A549 (cell line): Measurements from ENCODE around the gene ELL.

Experiments used
- CBX8 ChIP-seq: fragments of 200-600 bp; sonication (generic); IDR thresholded peaks from 2 replicates; pipeline ENCODE4 v1.6.1; 2016
- EHMT2 ChIP-seq: fragments of 200-600 bp; sonication (generic); IDR thresholded peaks from 2 replicates; pipeline ENCODE4 v1.6.1; 2016; ENCODE audit warnings: antibody characterized with exemption, low read depth, mild to moderate bottlenecking, moderate library complexity
- EP300 ChIP-seq, 2 experiments: fragments of >200 bp; sonication (Bioruptor Twin); formaldehyde crosslinking; IDR thresholded peaks; 2 replicates in 1 of 2; 3 replicates in 1 of 2; pipeline ENCODE4 v1.6.1; 2016 to 2017
- HDAC2 ChIP-seq: fragments of 200-600 bp; sonication (generic); IDR thresholded peaks from 2 replicates; pipeline ENCODE4 v1.6.1; 2016
- POLR2A ChIP-seq: IDR thresholded peaks from 2 replicates; pipeline ENCODE4 v1.6.1; 2012; ENCODE audit warnings: mild to moderate bottlenecking, low read length
- RAD21 ChIP-seq, 2 experiments: fragments of >200 bp in 1 of 2; sonication (Bioruptor Twin) in 1 of 2; formaldehyde crosslinking in 1 of 2; IDR thresholded peaks in 1 of 2; conservative IDR thresholded peaks in 1 of 2; 2 replicates in 1 of 2; 3 replicates in 1 of 2; pipeline ENCODE4 v1.6.1; 2012 to 2018; ENCODE audit warnings: inconsistent platforms in 1 of 2
- SMC3 ChIP-seq: fragments of >200 bp; sonication (Bioruptor Twin); formaldehyde crosslinking; IDR thresholded peaks from 3 replicates; pipeline ENCODE4 v1.6.1; 2018; ENCODE audit warnings: inconsistent platforms
- TF ChIP-seq, protein P1 (sequence below): fragments of >200 bp; sonication (Bioruptor Twin); formaldehyde crosslinking; IDR thresholded peaks from 3 replicates; pipeline ENCODE4 v1.5.1; 2016

DNA sequence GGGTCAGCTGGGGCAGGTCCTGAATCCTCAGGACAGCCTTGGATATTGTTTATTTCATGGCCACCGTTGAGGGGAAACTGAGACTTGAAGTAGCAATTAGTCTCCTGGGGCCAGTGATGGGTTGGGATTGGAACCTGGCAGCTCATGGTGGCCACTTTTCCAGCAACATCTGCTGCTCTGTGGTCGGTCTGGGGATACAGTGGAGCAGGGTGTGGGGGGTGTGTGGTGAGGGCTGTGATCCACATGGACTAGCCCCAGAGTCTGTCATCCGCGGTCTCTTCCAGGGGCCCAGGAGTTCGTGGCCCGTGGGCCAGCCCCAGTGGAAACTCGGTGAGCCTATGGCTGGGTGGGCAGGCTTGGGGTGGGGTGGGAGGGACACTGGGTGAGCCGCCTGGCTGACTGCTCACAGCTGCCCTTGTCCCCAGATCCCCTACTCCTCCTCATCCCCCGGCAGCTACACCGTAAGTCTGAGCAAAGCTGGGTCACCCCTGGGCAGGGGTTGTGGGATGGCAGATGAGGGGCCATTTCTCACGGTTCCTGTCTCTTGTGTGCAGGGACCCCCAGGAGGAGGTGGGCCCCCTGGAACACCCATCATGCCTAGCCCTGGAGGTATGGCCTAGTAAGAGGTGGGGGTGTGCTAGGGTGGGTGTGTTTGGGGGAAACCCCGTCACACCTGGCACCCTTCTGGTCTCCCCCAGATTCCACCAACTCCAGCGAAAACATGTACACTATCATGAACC lies 89.4 kb downstream of the ELL start:
- TF ChIP-seq, protein P1, sequence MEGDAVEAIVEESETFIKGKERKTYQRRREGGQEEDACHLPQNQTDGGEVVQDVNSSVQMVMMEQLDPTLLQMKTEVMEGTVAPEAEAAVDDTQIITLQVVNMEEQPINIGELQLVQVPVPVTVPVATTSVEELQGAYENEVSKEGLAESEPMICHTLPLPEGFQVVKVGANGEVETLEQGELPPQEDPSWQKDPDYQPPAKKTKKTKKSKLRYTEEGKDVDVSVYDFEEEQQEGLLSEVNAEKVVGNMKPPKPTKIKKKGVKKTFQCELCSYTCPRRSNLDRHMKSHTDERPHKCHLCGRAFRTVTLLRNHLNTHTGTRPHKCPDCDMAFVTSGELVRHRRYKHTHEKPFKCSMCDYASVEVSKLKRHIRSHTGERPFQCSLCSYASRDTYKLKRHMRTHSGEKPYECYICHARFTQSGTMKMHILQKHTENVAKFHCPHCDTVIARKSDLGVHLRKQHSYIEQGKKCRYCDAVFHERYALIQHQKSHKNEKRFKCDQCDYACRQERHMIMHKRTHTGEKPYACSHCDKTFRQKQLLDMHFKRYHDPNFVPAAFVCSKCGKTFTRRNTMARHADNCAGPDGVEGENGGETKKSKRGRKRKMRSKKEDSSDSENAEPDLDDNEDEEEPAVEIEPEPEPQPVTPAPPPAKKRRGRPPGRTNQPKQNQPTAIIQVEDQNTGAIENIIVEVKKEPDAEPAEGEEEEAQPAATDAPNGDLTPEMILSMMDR, result no peak
- TF ChIP-seq EP300 (IDR thresholded peaks at IDR 0.05) (no peak), CBX8 (no peak), SMC3 (no peak), HDAC2 (no peak), EHMT2 (no peak), RAD21 (conservative IDR thresholded peaks at IDR 0.05 in 1 of 2, IDR thresholded peaks at IDR 0.05 in 1 of 2) (no peak), POLR2A (no peak)
